ENCODE results near the gene SH3D19.

GRCh38 chr4:151324752-151325110 lies 674 bp downstream of the SH3D19 start:
- TF ChIP-seq POLR2A (IDR thresholded peaks at IDR 0.05): no peak
- peak in 1 of 4 experiments; percentile 5 for TF ChIP-seq CTCF (IDR thresholded peaks at IDR 0.05)
- peak; percentile 58 for TF ChIP-seq POLR2AphosphoS5 (IDR thresholded peaks at IDR 0.05)
- TF ChIP-seq EP300 (IDR thresholded peaks at IDR 0.05): no peak

All from gastroesophageal sphincter (tissue), 3 donors.